ENCODE results near the gene C14orf180.

Gene C14orf180

GRCh38 chr14:104579507-104579906, at the start of gene C14orf180:
C14orf180 (plus strand) TSS chr14:104579764; CDS start chr14:104586431, 6,667 bp downstream.
- H3K27me3 ChIP-seq (ENCODE audit: control insufficient read depth, insufficient read depth, low read length): no peaks in the 10 kb centered on the region
- H3K4me1 ChIP-seq (ENCODE audit: control insufficient read depth, insufficient read depth, low read length): no peaks in the 10 kb centered on the region
- H3K36me3 ChIP-seq (ENCODE audit: control insufficient read depth, insufficient read depth, low read length): no peaks in the 10 kb centered on the region
- H3K9ac ChIP-seq (ENCODE audit: low read depth, low read length): no peak within 1 kb of the TSS
- no peak within 1 kb of the TSS for H3K4me3 ChIP-seq (ENCODE audit: low read depth, low read length)
- no peaks in the 10 kb centered on the region for H3K9me3 ChIP-seq (ENCODE audit: control insufficient read depth, insufficient read depth, low read length)

- Histone ChIP-seq H3K4me3 (ENCODE audit: low read depth, low read length) (no peak overlapping the region), H3K27me3 (ENCODE audit: control insufficient read depth, insufficient read depth, low read length) (no peaks in the 10 kb centered on the region), H3K9ac (ENCODE audit: low read depth, low read length) (no peak overlapping the region), H3K4me1 (ENCODE audit: control insufficient read depth, insufficient read depth, low read length) (no peaks in the 10 kb centered on the region), H3K36me3 (ENCODE audit: control insufficient read depth, insufficient read depth, low read length) (no peaks in the 10 kb centered on the region), H3K9me3 (ENCODE audit: control insufficient read depth, insufficient read depth, low read length) (no peaks in the 10 kb centered on the region)
Observed at GRCh38 chr14:104530646-104531045, 48.9 kb upstream of the C14orf180 start.

- Histone ChIP-seq H3K9me3 (ENCODE audit: control insufficient read depth, insufficient read depth, low read length) (no peaks in the 10 kb centered on the region), H3K9ac (ENCODE audit: low read depth, low read length) (no peak overlapping the region), H3K4me3 (ENCODE audit: low read depth, low read length) (no peak overlapping the region), H3K27me3 (ENCODE audit: control insufficient read depth, insufficient read depth, low read length) (no peaks in the 10 kb centered on the region), H3K4me1 (ENCODE audit: control insufficient read depth, insufficient read depth, low read length) (no peaks in the 10 kb centered on the region), H3K36me3 (ENCODE audit: control insufficient read depth, insufficient read depth, low read length) (no peaks in the 10 kb centered on the region)
Observed at GRCh38 chr14:104531421-104532190, 48.0 kb upstream of the C14orf180 start.

- no peaks in the 10 kb centered on the region for H3K27me3 ChIP-seq (ENCODE audit: control insufficient read depth, insufficient read depth, low read length)
Observed at GRCh38 chr14:104532191-104532555, 47.4 kb upstream of the C14orf180 start.

GRCh38 chr14:104534036-104534435, 45.5 kb upstream of the C14orf180 start:
- Histone ChIP-seq H3K27me3 (ENCODE audit: control insufficient read depth, insufficient read depth, low read length) (no peaks in the 10 kb centered on the region), H3K9ac (ENCODE audit: low read depth, low read length) (no peak overlapping the region)

More at GRCh38 chr14:104532191-104532555, 47.4 kb upstream of the C14orf180 start:
- no peak overlapping the region for H3K9ac ChIP-seq (ENCODE audit: low read depth, low read length)
- H3K4me1 ChIP-seq (ENCODE audit: control insufficient read depth, insufficient read depth, low read length): no peaks in the 10 kb centered on the region
- no peak overlapping the region for H3K4me3 ChIP-seq (ENCODE audit: low read depth, low read length)
- H3K9me3 ChIP-seq (ENCODE audit: control insufficient read depth, insufficient read depth, low read length): no peaks in the 10 kb centered on the region
- no peaks in the 10 kb centered on the region for H3K36me3 ChIP-seq (ENCODE audit: control insufficient read depth, insufficient read depth, low read length)

DNA sequence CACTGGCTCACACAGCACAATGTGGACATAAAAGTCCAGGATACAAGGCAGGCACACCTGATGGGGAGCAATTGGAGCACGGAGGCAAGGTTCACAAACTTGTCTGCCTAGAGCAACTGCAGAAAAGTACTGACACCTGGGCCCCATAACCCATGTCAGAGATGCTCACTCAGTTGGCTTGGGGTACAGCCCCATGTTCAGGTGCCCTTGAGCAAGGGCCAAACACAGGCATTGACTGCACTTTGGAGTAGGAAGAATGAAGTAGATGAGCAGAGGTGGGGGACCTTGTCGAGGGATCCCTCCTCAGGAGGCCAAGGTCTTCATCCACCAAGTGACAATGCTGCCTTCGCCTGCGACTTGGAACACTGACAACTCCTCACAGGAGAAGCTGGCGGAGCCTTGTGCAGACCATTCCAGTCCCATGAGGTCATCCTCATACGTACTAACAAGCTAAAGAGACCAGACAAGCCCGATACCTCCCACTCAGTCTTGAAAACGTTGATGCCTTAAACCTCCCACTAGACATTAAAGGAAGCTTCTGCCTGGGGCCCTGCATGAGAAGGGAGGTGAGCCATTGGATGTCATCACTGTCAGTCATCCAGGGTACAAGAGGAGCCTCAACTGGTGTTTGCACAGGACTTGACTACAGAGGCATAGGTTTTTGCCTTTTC, 42.5 kb upstream of the C14orf180 start:
- no peaks in the 10 kb centered on the region for H3K27me3 ChIP-seq (ENCODE audit: control insufficient read depth, insufficient read depth, low read length)
- no peaks in the 10 kb centered on the region for H3K9me3 ChIP-seq (ENCODE audit: control insufficient read depth, insufficient read depth, low read length)
- H3K4me3 ChIP-seq (ENCODE audit: low read depth, low read length): no peak overlapping the region
- no peak overlapping the region for H3K9ac ChIP-seq (ENCODE audit: low read depth, low read length)
- no peaks in the 10 kb centered on the region for H3K36me3 ChIP-seq (ENCODE audit: control insufficient read depth, insufficient read depth, low read length)
- H3K4me1 ChIP-seq (ENCODE audit: control insufficient read depth, insufficient read depth, low read length): no peaks in the 10 kb centered on the region

More at GRCh38 chr14:104534036-104534435, 45.5 kb upstream of the C14orf180 start:
- Histone ChIP-seq H3K36me3 (ENCODE audit: control insufficient read depth, insufficient read depth, low read length) (no peaks in the 10 kb centered on the region), H3K9me3 (ENCODE audit: control insufficient read depth, insufficient read depth, low read length) (no peaks in the 10 kb centered on the region), H3K4me1 (ENCODE audit: control insufficient read depth, insufficient read depth, low read length) (no peaks in the 10 kb centered on the region), H3K4me3 (ENCODE audit: low read depth, low read length) (no peak overlapping the region)

GRCh38 chr14:104537613-104537988, 42.0 kb upstream of the C14orf180 start:
- no peaks in the 10 kb centered on the region for H3K36me3 ChIP-seq (ENCODE audit: control insufficient read depth, insufficient read depth, low read length)
- no peak overlapping the region for H3K4me3 ChIP-seq (ENCODE audit: low read depth, low read length)
- H3K4me1 ChIP-seq (ENCODE audit: control insufficient read depth, insufficient read depth, low read length): no peaks in the 10 kb centered on the region
- no peaks in the 10 kb centered on the region for H3K9me3 ChIP-seq (ENCODE audit: control insufficient read depth, insufficient read depth, low read length)
- no peak overlapping the region for H3K9ac ChIP-seq (ENCODE audit: low read depth, low read length)
- H3K27me3 ChIP-seq (ENCODE audit: control insufficient read depth, insufficient read depth, low read length): no peaks in the 10 kb centered on the region

DNA sequence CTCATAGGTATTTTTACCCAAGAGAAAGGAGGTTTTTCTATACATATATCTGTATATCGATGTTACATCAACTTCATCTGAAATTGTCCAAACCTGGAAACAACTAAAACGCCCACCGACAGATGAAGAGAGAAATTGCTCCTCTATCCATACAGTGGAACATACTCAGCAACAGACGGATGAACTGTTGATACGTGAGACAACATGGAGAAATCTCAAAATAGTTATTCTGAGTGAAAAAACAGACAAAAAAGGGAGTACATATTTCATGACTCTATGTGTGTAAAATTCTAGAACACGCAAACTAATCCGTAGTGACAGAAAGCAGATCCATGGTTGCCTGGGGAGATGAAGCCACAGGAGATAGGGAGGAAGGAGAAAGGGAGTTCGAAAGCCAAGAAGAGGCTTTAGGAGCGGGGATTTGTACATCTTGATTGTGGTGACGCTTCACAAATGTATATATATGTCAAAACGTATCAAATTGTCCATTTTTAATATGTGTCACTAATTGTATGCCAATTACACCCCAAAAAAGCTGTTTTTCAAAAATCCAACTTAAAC, 37.6 kb upstream of the C14orf180 start:
- no peaks in the 10 kb centered on the region for H3K9me3 ChIP-seq (ENCODE audit: control insufficient read depth, insufficient read depth, low read length)
- no peak overlapping the region for H3K9ac ChIP-seq (ENCODE audit: low read depth, low read length)
- H3K27me3 ChIP-seq (ENCODE audit: control insufficient read depth, insufficient read depth, low read length): no peaks in the 10 kb centered on the region
- no peaks in the 10 kb centered on the region for H3K36me3 ChIP-seq (ENCODE audit: control insufficient read depth, insufficient read depth, low read length)
- no peak overlapping the region for H3K4me3 ChIP-seq (ENCODE audit: low read depth, low read length)
- H3K4me1 ChIP-seq (ENCODE audit: control insufficient read depth, insufficient read depth, low read length): no peaks in the 10 kb centered on the region

DNA sequence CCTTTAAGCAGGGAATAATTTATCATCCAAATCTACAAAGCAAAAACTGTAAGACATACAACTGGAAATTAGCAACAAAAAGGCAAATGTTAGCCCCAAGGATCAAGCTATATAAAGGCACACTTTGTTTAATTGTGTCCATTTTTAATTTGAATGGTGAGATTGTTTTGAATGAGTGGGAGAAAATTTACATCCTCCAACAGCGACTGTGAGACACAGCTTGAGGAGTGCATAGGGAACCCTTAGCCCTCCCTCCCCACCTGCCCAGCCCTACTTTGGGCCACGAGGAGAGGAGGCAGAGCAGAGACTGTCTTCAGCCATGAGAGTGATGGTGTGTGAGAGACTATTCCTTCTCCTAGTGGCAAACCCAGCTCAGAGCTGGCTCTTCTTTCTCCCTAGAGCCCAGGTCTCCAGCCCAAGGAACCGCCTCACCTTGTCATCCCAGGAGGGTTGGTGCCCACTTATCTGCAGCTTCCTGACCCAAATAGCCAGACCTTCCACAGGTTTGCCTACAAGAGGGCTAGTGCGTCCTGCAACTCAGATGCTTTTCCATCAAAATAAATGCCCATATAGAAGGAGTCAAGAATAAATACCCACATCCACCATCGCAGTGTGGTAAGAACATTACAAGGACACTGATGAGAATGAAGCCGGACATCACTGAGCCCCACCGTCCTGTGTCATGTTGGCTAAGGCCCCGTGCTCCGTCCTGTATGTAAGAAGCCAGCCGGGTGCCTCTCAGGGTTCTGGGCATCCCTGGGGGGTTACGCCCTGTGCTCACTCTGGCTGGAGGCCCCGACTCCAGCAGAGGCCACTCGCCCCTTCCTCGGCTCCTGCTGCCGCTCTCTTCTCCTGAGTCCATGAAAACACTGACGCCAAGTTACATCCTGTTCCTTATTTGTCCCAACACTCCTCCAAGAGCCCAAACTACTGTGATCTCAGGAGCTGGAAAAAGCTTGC, 36.4 kb upstream of the C14orf180 start:
- no peaks in the 10 kb centered on the region for H3K4me1 ChIP-seq (ENCODE audit: control insufficient read depth, insufficient read depth, low read length)
- H3K4me3 ChIP-seq (ENCODE audit: low read depth, low read length): no peak overlapping the region
- H3K9me3 ChIP-seq (ENCODE audit: control insufficient read depth, insufficient read depth, low read length): no peaks in the 10 kb centered on the region
- H3K36me3 ChIP-seq (ENCODE audit: control insufficient read depth, insufficient read depth, low read length): no peaks in the 10 kb centered on the region
- H3K9ac ChIP-seq (ENCODE audit: low read depth, low read length): no peak overlapping the region
- no peaks in the 10 kb centered on the region for H3K27me3 ChIP-seq (ENCODE audit: control insufficient read depth, insufficient read depth, low read length)

- H3K27me3 ChIP-seq (ENCODE audit: control insufficient read depth, insufficient read depth, low read length): no peaks in the 10 kb centered on the region
- H3K36me3 ChIP-seq (ENCODE audit: control insufficient read depth, insufficient read depth, low read length): no peaks in the 10 kb centered on the region
- no peaks in the 10 kb centered on the region for H3K9me3 ChIP-seq (ENCODE audit: control insufficient read depth, insufficient read depth, low read length)
- H3K4me1 ChIP-seq (ENCODE audit: control insufficient read depth, insufficient read depth, low read length): peaks cover 2% of the 10 kb centered on the region
- H3K9ac ChIP-seq (ENCODE audit: low read depth, low read length): no peak overlapping the region
- no peak overlapping the region for H3K4me3 ChIP-seq (ENCODE audit: low read depth, low read length)
Observed at GRCh38 chr14:104544362-104544961, 35.1 kb upstream of the C14orf180 start.

Measured in iPS-15b (cell line).